ENCODE results near the gene LDLRAD4.

The LDLRAD4 gene

GRCh38 chr18:13625843-13626543 lies 407.4 kb downstream of the LDLRAD4 start:
- DNase-seq, result no peak

GRCh38 chr18:13626544-13626908 lies 408.0 kb downstream of the LDLRAD4 start:
- DNase-seq, result no peak

- DNase-seq, result no peak
Measured at GRCh38 chr18:13627639-13628038, 409.1 kb downstream of the LDLRAD4 start.

GRCh38 chr18:13628211-13628610 lies 409.7 kb downstream of the LDLRAD4 start:
- no peak for DNase-seq

GRCh38 chr18:13629841-13630715 lies 411.5 kb downstream of the LDLRAD4 start:
- peak; percentile 66 for DNase-seq

DNA sequence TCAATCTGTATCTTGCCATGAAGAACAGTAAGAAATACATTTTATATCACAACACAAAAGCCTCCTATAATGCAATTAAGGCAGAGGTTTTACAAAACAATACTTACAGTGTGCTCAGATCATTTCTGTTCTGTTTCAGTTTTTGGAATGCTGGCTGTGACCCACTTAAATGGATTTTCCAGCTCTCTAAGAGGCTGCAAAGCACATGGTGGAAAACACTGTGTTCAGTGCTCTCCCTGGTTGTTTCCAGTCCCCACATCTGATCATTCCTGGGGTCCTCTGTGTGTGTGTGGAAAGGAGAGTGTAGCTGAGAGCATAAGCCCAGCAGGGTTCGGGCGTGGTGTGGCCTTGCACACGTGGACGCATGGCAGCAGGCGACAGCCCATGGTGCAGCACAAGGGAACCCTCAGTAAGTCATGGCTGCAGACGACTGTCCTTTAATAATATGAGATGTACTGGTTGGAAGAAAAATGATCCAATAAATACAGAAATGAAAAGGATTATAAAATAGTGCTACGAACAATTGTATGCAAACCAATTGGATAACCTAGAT lies 412.2 kb downstream of the LDLRAD4 start:
- no peak for DNase-seq

DNA sequence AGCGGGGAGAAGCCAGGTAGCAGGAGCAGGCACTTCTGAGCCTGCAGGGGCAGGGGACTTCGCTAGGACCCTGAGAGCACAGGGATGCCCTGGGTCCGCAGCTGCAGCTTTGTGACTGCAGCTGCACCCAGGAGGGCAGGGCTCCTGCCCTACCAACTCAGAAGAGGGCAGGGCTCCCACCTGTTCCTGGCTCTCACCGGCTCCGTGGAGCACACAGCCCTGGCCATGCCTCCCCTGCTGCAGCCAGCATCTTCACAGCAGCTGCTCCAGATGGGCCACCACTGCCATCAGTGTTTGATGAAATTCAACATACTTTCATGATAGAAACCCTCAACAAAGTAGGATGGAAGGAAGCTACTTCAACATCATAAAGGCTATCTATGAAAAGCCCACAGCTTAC lies 415.1 kb downstream of the LDLRAD4 start:
- no peak for DNase-seq

DNA sequence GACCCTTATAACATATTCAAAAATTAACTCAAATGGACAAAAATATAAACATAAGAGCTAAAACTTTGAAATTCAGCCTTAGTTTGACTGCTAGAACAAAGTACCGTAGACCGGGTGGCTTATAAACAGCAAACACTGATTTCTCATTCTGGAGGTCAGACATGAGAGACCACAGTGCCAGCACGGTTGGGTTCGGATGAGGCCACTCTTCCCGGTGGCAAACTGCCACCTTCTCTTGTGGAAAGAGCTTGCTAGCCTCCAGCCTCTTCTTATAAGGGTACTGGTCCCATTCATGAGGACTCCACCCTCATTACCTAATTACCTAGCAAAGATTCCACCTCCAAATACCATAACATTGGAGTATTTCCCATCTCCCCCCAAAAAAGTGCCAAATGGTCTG lies 416.5 kb downstream of the LDLRAD4 start:
- no peak for DNase-seq

GRCh38 chr18:13638719-13639595 lies 420.4 kb downstream of the LDLRAD4 start:
- no peak for DNase-seq

- no peak for DNase-seq
Measured at GRCh38 chr18:13640266-13640860, 421.8 kb downstream of the LDLRAD4 start.

GRCh38 chr18:13641551-13642439 lies 423.2 kb downstream of the LDLRAD4 start:
- no peak for DNase-seq

- DNase-seq, result no peak
Measured at GRCh38 chr18:13642440-13642827, 423.9 kb downstream of the LDLRAD4 start.

- no peak for DNase-seq
Measured at GRCh38 chr18:13643261-13643751, 424.7 kb downstream of the LDLRAD4 start.

GRCh38 chr18:13645093-13645492 lies 426.5 kb downstream of the LDLRAD4 start:
- DNase-seq, result no peak

DNA sequence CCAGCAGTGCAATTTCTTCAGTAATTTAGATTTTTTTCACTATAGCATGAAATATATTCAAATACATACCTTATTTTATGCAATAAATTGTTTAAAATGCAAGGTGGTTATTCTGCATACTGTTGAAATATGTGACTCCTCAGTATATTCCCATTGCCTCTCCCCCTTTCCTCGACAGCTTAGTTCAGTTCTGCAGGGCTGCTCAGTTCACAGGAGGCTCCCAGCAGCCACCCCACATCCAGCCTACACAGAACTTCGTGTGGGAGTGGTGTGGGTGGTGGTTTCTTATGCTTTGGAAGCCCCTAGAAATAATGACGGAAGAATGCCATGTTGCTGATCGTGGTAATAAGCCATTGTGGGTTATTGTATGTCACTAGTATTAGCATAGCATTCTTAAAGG lies 428.1 kb downstream of the LDLRAD4 start:
- DNase-seq, result no peak

- no peak for DNase-seq
Measured at GRCh38 chr18:13647761-13648160, 429.2 kb downstream of the LDLRAD4 start.

DNA sequence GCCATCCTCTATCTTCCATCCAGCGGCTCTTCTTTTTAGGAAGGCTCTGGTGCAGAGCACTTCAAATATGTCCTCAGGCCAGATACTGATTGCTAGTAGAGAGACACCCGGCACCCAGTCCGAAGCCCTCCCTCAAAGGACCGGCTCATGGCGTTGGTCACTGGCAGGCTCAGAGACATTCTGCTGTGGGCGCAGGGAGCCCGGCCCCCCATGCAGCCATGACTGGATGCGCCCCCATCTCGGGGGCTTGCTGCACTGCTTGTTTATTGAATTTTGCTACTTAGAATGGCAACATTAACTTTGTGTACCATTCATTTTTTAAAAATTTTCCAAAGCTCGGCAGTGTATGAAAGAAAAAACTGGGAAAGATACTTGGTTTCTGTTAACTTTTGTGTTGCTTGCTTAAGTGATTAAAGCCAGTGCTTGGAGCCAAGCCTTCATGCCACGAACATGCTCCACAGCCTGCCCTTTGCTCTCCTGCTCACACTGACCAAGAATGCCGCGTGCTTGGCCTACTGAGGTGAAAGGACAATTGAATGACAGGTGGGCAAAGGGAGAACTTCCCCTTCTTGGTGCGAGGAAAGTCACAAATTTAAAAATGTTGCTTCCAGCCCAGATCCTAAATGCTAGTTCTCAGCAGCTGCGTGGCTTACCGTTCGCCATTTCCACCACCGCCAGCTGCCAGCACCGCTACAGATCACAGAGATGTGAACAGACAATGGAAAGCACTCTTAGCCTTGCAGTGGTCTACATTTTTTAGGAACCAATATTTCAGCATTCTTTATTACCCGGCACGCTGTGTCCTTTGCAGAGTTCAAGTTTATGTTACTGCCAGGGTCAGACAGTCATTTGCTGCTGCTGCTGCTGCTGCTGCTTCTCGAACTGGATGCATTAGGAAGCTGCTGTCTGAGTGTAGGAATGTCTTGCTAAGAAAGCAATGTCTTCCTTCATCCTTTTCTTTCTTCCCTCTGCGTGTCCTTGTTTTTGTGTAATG lies 431.1 kb downstream of the LDLRAD4 start:
- no peak for DNase-seq

DNA sequence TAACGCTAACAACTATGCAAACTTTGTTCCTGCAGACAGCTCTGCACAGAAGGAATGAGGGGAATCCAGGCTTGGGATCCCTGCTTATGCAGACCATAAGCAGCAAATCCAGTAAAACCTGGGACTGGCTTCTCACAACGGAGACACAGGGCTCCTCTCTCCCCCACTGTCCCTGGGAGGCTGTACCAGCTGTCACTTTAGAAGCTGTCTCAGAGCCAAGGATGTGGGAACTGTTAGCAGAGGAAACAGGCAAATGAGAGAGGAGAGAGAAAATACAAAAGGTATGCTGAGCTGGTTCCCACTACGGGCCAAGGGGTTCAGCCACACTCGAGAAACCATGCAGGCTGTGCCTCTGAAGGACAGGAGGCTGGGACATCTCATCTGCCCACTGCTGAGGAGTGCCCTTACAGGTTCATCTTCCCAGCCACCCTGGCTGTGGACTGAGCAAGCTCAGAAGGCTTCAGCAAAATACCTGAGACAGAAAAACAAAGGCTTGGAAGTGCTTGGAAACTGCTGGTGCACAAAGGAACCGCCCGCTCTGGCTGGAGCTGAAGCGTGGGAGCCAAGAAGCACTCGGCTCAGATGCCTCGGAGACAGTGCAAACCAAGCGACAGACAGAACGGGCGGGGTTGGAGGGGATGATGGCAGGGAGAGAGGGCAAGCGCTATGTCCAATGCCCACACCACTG lies 435.3 kb downstream of the LDLRAD4 start:
- DNase-seq, result no peak

GRCh38 chr18:13657974-13658373 lies 439.4 kb downstream of the LDLRAD4 start:
- DNase-seq, result no peak
